ENCODE results near the gene FMO3. TPM values are rescaled to one million over a fixed set of nuclear protein-coding genes. Genes with fewer than 3 reads are reported as not detected.

The FMO3 gene
- total RNA-seq, 1 experiment from 2014 or later, result not detected

DNA sequence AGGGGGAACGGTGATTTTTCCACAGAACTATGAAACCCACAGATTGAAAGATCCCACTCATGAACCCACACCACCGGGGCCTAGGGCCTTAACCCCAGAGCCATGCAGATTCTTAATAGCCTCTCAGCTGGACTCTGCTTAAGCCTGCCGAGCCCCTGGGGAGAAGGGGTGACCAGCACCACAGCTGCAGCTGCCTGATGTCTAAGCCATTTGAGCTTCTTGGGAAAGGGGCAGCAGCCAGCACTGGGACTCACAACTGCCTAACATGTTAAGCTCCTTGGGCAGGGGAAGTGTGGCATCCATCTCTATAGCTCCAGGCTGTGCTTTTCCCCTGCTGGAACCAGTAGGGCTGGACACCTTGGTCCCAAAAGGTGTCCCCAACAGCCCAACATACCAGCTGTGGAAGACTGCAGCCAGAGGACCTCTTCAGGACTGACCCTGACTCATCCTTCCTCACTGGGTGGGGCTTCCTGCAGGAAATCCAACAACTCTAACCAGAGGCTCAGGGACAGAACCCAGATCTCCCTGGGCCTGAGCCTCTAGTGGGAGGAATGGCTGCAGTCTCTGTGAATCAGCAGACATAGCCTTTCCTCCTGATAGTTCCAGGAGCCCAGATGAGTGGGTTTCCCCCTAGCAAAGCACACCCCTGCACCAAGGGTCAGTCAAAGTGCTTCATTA, 34.6 kb upstream of the FMO3 start:
- H3K4me3 ChIP-seq (ENCODE audit: low read depth, low read length), result no peak overlapping the region
- Mint-ChIP-seq H3K4me1 (ENCODE audit: low read depth, unreplicated experiment) (peaks cover 7% of the 10 kb centered on the region), H3K36me3 (ENCODE audit: insufficient read depth, unreplicated experiment) (no peaks in the 10 kb centered on the region), H3K9me3 (ENCODE audit: unreplicated experiment) (peaks cover 9% of the 10 kb centered on the region), H3K27me3 (ENCODE audit: insufficient read depth, unreplicated experiment) (peaks cover 6% of the 10 kb centered on the region), H3K4me3 (ENCODE audit: unreplicated experiment) (no peak overlapping the region), H3K27ac (ENCODE audit: unreplicated experiment) (no peak overlapping the region)
- intact Hi-C loops (cut with micrococcal nuclease; ENCODE audit: unreplicated experiment), result no loop called here
- no peaks in the 10 kb centered on the region for H3K36me3 ChIP-seq (ENCODE audit: control insufficient read depth, insufficient read depth, low read length)
- no peaks in the 10 kb centered on the region for H3K9me3 ChIP-seq
- DNase-seq, result no peak
- BruUV-seq (replicated peaks), result no TSS peak
- H3K27me3 ChIP-seq (replicated peaks; ENCODE audit: control insufficient read depth, insufficient read depth, low read length), result no peaks in the 10 kb centered on the region; the same call in 1 of the 2 replicates
- peaks cover 4% of the 10 kb centered on the region; the same call in 1 of the 2 replicates for H3K4me1 ChIP-seq
- ChIA-PET POLR2A (no interaction called here), CTCF (no interaction called here)
- TF ChIP-seq, protein P1, sequence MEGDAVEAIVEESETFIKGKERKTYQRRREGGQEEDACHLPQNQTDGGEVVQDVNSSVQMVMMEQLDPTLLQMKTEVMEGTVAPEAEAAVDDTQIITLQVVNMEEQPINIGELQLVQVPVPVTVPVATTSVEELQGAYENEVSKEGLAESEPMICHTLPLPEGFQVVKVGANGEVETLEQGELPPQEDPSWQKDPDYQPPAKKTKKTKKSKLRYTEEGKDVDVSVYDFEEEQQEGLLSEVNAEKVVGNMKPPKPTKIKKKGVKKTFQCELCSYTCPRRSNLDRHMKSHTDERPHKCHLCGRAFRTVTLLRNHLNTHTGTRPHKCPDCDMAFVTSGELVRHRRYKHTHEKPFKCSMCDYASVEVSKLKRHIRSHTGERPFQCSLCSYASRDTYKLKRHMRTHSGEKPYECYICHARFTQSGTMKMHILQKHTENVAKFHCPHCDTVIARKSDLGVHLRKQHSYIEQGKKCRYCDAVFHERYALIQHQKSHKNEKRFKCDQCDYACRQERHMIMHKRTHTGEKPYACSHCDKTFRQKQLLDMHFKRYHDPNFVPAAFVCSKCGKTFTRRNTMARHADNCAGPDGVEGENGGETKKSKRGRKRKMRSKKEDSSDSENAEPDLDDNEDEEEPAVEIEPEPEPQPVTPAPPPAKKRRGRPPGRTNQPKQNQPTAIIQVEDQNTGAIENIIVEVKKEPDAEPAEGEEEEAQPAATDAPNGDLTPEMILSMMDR (IDR thresholded peaks at IDR 0.05; ENCODE audit: insufficient read depth in 1 of 2, low read depth in 1 of 2, low read length in 1 of 2, severe bottlenecking in 1 of 2, unreplicated experiment in 1 of 2), result no peak

DNA sequence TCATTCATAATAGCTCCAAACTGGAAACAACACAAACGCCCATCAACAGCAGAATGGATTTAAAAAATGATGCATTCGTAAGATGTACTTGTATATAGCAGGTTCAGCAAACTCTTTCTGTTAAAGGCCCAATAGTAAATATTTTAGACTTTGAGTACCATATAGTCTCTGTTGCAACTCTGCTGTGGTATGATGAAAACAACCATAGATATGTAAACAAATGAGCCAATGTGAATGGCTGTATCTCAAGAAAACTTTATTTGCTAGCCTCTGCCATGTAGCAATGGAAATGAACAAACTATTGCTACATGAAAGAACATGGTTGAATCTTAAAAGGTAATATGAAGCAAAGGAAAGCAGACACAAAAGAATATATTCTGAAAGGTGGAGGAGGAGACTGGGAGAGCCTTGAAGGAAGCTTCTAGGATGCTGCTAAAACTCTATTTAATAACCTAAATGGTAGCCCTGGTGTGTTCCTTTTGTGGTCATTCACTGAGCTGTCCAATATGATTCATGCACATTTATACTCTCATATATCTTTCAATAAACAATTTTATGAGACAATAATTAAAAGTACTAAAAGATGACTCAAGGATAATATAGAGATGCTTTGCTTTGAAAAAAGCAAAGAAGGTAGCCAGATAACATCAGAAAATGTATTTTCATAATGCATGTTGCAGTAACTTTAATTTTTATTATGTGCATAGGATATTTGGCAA, 29.1 kb upstream of the FMO3 start:
- no peaks in the 10 kb centered on the region; the same call in 1 of the 2 replicates for H3K27me3 ChIP-seq (replicated peaks; ENCODE audit: control insufficient read depth, insufficient read depth, low read length)
- H3K4me1 Mint-ChIP-seq (ENCODE audit: low read depth, unreplicated experiment), result peaks cover 7% of the 10 kb centered on the region
- CTCF ChIA-PET, result no interaction called here
- DNase-seq, result no peak
- H3K9me3 Mint-ChIP-seq (ENCODE audit: unreplicated experiment), result peaks cover 9% of the 10 kb centered on the region
- no peaks in the 10 kb centered on the region for H3K36me3 Mint-ChIP-seq (ENCODE audit: insufficient read depth, unreplicated experiment)
- no peaks in the 10 kb centered on the region for H3K36me3 ChIP-seq (ENCODE audit: control insufficient read depth, insufficient read depth, low read length)
- H3K4me3 Mint-ChIP-seq (ENCODE audit: unreplicated experiment), result no peak overlapping the region
- no TSS peak for BruUV-seq (replicated peaks)
- POLR2A ChIA-PET, result no interaction called here
- intact Hi-C loops (cut with micrococcal nuclease; ENCODE audit: unreplicated experiment), result no loop called here
- no peak overlapping the region for H3K27ac Mint-ChIP-seq (ENCODE audit: unreplicated experiment)
- peaks cover 4% of the 10 kb centered on the region; the same call in 1 of the 2 replicates for H3K4me1 ChIP-seq
- no peaks in the 10 kb centered on the region for H3K9me3 ChIP-seq
- TF ChIP-seq, protein P1 (IDR thresholded peaks at IDR 0.05; ENCODE audit: insufficient read depth in 1 of 2, low read depth in 1 of 2, low read length in 1 of 2, severe bottlenecking in 1 of 2, unreplicated experiment in 1 of 2), result no peak
- peaks cover 12% of the 10 kb centered on the region for H3K27me3 Mint-ChIP-seq (ENCODE audit: insufficient read depth, unreplicated experiment)
- H3K4me3 ChIP-seq (ENCODE audit: low read depth, low read length), result no peak overlapping the region

DNA sequence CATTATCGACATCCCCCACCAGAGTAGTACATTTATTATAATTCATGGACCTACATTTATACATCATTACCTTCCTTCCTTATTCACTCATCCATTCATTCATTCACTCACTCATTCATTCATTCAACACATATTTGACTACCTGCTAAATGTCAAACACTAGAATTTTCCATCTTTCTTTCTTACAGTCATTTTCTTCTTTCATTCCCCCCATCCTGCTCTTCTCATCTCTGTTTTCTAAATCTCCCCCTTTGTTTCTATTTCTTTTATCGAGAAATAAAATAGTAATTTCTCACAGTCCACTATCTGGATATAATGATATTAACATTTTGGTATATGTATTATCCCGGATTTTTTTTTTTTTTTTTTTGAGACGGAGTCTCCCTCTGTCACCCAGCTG, 27.8 kb upstream of the FMO3 start:
- no peak overlapping the region for H3K27ac Mint-ChIP-seq (ENCODE audit: unreplicated experiment)
- H3K4me3 Mint-ChIP-seq (ENCODE audit: unreplicated experiment), result no peak overlapping the region
- H3K4me3 ChIP-seq (ENCODE audit: low read depth, low read length), result no peak overlapping the region
- POLR2A ChIA-PET, result no interaction called here
- no peaks in the 10 kb centered on the region for H3K36me3 ChIP-seq (ENCODE audit: control insufficient read depth, insufficient read depth, low read length)
- H3K9me3 Mint-ChIP-seq (ENCODE audit: unreplicated experiment), result no peaks in the 10 kb centered on the region
- H3K4me1 ChIP-seq, result no peaks in the 10 kb centered on the region
- H3K4me1 Mint-ChIP-seq (ENCODE audit: low read depth, unreplicated experiment), result no peaks in the 10 kb centered on the region
- intact Hi-C loops (cut with micrococcal nuclease; ENCODE audit: unreplicated experiment), result no loop called here
- H3K9me3 ChIP-seq, result no peaks in the 10 kb centered on the region
- H3K27me3 Mint-ChIP-seq (ENCODE audit: insufficient read depth, unreplicated experiment), result peaks cover 9% of the 10 kb centered on the region
- BruUV-seq (replicated peaks), result no TSS peak
- no peaks in the 10 kb centered on the region for H3K36me3 Mint-ChIP-seq (ENCODE audit: insufficient read depth, unreplicated experiment)
- H3K27me3 ChIP-seq (replicated peaks; ENCODE audit: control insufficient read depth, insufficient read depth, low read length), result no peaks in the 10 kb centered on the region
- CTCF ChIA-PET, result no interaction called here
- no peak for DNase-seq
- TF ChIP-seq, protein P1 (IDR thresholded peaks at IDR 0.05; ENCODE audit: insufficient read depth in 1 of 2, low read depth in 1 of 2, low read length in 1 of 2, severe bottlenecking in 1 of 2, unreplicated experiment in 1 of 2), result no peak
